HG03280 (cell line): ENCODE measurements around the gene RUNX1.

ENCODE experiments used
- ATAC-seq: cut with Tn5 transposase; IDR thresholded peaks from one replicate; pipeline ENCODE4 v1.9.1; 2021; ENCODE audit warnings: mild to moderate bottlenecking, moderate library complexity; ENCODE audit not compliant: unreplicated experiment

Gene RUNX1

GRCh38 chr21:34949499-34949898, 99.6 kb downstream of the RUNX1 start:
- no peak for ATAC-seq

DNA sequence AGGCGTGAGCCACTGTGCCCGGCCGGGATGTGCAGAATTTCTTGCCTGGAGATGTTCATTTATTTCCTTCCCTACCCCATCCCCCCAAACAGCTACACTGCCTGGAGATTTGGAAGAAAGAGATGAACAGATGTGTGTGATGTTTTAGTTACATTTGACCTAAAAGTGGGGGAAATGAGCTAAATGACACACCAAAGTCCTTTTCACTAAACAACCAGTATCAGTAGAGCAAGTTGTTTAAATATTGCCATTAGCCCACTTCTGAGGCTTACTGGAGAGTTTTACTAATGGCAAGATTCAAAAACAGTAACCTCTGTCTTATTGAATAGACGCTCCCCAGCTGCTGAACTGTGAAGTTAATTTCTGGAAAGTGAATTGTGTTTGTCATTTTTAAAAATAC, 100.1 kb downstream of the RUNX1 start:
- no peak for ATAC-seq

DNA sequence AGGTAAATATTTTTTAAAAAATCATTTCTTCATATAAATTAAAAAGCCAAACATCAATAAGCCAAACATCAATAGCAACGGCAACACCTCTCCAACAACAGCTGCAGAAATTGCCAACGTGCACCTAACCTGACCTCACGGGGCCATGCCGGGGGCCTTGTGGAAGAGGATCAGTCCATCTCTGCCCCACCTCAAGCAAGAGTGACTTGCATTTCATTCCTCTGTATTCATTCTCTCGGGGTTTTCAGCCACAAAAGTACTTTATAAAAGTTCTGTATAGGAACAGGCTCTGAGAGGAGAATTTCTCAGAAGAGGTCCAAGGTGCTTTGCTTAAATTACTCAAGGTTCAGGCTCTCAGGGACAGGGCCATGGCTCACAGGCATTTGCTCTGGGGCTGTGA, 100.9 kb downstream of the RUNX1 start:
- no peak for ATAC-seq

DNA sequence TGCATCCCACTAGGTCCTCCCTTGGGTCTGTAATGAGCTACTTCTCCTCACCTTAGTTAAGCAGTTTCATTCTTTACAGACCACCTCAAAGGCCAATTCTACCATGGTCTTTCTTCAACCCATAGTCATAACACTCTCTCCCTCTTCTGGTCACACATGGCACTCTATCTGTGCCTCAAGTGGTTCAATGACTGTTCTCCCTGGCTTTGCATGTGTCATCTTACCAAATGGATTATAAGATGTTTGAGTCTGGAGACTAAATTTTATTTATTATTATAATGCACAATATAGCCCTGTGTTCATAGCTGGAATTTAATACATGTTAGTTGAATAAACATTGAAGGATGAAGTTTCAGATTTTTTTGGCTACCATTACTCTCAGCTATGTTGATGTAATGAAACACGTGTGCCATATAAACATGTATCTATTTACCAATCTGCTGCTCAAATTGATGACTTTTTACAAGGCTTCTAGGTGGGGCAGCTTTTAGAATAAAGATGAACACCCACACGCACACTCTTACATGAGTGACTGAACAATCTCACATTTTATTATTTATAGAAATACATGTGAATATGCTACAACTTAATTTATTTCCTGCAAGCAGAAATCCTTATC, 102.1 kb downstream of the RUNX1 start:
- no peak for ATAC-seq

DNA sequence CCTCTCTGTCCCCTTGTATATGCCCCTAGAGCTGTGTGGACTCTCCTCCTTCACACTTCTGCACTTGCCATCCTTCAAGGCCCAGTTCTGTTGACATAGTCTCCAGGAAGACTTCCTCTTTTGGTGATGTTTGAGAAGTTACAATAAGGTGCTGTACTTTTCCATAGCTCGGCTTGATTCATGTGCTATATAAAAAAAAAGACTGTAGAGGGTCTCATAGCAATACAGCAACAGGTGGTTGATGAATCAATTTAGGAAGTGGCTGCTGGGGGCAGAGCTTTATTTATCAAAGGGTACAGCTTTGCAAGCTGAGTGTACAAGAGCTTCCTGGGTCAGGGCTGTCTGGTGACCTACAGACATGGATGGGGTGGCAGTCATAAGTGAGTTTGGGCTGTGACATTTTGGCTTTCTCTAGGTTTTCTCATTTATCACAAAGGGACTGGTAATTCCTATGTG, 102.7 kb downstream of the RUNX1 start:
- ATAC-seq = no peak

- no peak for ATAC-seq
Measured at GRCh38 chr21:34945288-34945687, 103.8 kb downstream of the RUNX1 start.

DNA sequence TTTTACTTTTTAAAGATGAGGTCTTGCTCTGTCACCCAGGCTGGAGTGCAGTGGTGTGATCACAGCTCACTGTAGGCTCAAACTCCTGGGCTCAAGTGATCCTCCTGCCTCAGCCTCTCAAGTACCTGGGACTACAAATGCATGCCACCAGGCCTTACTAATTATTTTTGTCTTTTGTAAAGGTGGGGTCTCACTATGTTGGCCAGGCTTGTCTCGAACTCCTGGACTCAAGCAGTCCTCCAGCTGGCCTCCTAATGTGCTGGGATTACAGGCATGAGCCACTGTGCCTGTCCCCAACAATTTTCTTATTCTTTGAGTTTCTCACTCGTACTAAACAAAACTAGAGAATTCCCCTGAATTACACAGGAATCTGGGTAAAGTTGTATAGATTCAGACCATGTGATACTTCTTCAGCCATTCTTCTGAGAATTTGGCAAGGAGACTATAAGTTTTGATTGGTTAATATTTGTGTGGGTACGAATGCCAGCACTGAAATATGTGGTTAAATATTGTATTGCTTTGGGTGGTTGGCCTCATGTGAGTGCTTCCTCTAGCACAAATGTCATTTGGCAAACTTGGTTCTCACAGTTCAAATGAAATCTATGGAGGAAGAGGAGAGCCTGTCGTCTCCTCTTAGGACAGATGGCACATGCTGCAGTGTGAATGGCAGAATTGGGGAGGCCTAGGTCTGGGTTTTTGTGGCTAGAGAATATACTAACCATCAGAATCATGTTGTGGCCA, 104.9 kb downstream of the RUNX1 start:
- no peak for ATAC-seq

DNA sequence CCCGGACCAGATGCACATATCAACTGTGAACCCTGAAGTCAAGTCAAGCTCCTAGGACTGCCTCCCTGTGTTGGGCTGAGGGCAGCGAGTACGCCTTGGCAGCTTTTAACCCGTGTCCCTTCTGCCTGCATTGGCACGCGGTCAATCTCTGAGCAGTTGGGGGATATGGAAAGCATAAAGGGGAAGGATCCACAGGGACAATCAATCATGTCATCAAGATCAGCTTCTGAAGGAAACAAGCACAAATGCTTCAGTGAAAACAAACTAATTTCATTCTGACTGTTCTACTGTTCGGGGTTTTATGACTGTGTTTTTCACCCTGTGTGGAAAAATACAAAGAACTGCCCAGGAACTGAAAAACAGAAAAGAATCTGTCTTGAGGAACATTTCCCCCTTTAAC, 106.2 kb downstream of the RUNX1 start:
- no peak for ATAC-seq

DNA sequence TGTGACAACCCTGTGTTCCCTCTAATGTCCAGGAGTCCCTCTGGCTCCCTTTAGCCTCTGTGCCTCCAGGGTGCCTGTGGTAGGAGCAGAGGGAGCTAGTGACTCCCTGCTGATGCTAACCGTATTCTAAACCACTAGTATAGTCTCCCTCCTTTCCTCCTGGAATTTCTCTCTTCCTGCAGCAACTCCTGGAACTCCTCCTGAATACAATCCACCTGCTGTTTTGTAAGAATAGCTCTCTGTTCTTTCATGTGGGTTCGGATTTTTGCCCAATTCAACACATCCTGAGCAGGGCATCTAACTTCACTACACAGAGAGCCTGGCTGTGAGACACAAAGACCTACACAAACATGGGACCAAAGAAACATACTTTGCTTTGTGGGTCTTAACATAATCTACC, 107.9 kb downstream of the RUNX1 start:
- ATAC-seq = no peak

- no peak for ATAC-seq
Measured at GRCh38 chr21:34939673-34940331, 109.3 kb downstream of the RUNX1 start.

GRCh38 chr21:34938089-34938764, 110.9 kb downstream of the RUNX1 start:
- no peak for ATAC-seq

- no peak for ATAC-seq
Measured at GRCh38 chr21:34936883-34937563, 112.1 kb downstream of the RUNX1 start.

- no peak for ATAC-seq
Measured at GRCh38 chr21:34936371-34936789, 112.7 kb downstream of the RUNX1 start.

DNA sequence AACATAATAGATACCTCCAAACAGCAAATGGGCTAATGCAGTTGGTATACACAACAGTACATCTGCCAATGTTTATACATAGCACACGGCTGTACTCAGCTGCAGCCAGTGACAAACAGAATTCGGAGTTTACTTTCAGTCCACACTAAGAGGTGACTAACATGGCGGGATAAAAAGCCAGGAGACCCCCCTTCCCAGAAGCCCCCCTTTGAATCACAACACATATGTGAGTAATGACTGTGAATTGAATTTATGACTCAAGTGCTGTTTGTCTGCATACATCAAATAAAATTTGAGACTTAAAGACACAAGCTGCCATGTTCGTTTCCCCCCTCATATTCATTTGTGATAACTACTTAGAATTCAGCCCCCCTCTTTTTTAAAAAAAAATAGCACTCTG, 113.2 kb downstream of the RUNX1 start:
- no peak for ATAC-seq

- ATAC-seq = no peak
Measured at GRCh38 chr21:34935452-34935851, 113.7 kb downstream of the RUNX1 start.

- ATAC-seq = no peak
Measured at GRCh38 chr21:34934350-34934749, 114.8 kb downstream of the RUNX1 start.

- no peak for ATAC-seq
Measured at GRCh38 chr21:34933609-34934335, 115.3 kb downstream of the RUNX1 start.

DNA sequence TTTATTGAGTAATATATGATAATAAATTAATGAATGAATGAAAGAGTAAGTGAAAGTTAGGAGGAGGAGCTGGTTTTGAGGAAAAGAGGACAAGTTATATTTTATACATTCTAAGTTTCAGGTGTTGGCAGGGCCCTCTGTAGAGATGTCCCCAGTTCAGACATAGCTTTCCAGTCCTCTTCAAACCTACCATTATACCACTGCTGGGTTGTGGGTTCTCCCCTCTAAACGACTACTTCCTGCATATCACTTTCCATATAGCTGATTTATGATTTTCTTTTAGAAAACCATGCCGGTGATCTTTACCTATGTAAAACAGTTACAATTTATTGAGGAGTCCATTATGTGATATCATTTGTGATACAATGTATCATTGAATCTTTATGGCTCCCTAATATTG, 116.9 kb downstream of the RUNX1 start:
- no peak for ATAC-seq

DNA sequence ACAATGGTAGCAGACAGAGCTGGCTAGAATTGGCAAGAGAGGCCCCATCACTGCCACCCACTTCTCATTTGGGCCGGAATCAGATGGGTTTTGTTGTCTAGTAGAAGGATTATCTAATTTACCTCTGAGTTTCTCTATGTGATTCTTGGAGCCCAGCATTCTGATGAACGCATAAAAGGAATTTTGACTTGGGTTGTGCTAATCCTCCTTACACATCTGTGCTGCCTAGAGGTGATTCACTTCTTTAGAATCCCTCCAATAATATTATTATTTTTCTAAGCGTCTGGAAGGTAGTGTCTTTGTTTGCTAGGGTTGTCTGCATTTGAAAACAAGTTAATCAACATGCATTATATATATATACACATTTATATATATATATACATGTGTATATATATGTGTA, 118.1 kb downstream of the RUNX1 start:
- ATAC-seq = no peak

DNA sequence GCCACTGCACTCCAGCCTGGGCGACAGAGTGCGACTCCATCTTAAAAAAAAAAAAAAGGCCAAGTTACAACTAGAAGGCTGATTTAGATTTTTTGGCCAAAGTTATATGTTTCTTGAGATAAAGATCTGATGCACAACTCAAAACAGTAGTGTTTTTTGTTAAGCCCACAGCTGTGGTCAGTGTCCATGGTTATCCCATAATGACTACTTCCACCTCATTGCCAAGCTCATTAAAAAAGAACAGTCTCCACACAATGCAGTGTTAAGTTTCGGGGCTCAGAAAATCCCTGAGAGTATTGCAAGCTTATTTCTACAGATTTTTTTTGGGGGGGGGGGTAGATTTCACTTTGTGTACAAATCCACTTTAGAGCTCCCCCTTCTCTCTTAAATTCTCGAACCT, 120.5 kb downstream of the RUNX1 start:
- ATAC-seq = no peak
